ENCODE data around the gene SCFD2.

DNA sequence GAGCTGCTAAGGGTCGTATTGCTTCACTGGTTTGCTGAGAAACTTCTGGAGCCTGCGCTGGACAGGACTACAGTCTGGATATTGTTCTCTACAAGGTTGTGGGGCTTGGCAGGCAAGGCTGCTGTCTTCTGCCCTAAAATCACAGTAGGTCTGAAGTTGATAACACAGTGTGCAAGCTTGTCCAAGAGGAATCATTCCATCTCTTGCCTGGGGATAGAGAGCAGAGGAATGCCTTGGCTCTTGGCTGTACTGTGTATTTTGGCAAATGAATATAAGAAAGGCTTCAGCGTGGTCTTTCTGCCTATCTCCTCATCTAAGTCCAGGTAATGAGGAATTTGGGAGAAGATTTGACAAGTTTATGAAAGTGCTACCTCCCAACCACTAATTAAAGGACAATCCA is 513.1 kb downstream of the SCFD2 start:
- TF ChIP-seq YY1 (IDR thresholded peaks at IDR 0.05; ENCODE audit: insufficient read depth, insufficient read length) (no peak), ZNF274 (IDR thresholded peaks at IDR 0.05; ENCODE audit: low read depth, low read length) (no peak), SUZ12 (IDR thresholded peaks at IDR 0.05; ENCODE audit: extremely low read depth, insufficient read depth, insufficient read length) (no peak)
